ENCODE measurements around the gene EPHA8.

DNA sequence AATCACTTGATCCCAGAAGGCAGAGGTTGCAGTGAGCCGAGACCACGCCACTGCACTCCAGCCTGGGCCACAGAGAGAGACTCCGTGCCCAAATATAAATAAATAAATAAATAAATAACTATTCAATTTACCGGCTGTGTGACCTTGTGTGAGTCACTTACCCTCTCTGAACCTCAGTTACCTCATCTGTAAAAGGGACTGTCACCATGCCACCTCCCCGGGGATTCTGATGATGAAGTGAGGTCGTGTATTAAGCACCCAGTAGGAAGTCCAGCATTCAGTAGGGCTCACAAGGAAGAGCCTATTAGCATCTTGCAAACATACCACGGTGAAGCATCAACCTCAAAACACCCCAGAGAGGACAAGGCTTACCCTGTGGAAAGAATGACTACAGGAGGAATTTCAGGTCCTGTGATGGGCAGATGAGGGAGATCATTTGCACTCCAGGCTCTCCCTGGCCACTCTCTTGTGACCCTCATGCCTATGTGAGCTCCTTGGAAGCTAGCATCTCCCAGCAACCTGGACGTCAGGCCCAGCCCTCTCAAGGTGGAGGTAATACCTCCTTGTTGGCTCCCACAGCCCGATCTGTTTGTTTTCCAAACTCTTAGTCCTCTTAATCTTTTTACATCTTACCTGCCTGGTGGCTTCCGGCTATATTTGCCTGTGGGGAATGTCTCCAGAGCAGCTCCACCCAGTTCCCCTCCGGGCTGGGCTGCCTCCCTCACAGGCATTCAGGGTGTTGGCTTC is 65.6 kb downstream of the EPHA8 start:
- TF ChIP-seq CTCF (conservative IDR thresholded peaks at IDR 0.05) (no peak), ZFX (IDR thresholded peaks at IDR 0.05) (no peak)

All from C4-2B (cell line).